ENCODE data around the gene TECPR2. TPM values are rescaled to one million over a fixed set of nuclear protein-coding genes. Genes with fewer than 3 reads are reported as not detected.
"Not testable (repeated sequence)": the region's sequence is repeated elsewhere in the genome, so short reads cannot be mapped to it uniquely, and the experiment has no call there.

TECPR2 gene
- total RNA-seq, 4 donors from 2014 or later = 14.1 to 43.1 (median 23.8) TPM

- Histone ChIP-seq H3K4me3 (no peak overlapping the region), H3K4me1 (peaks cover 0 to 6% of the 10 kb centered on the region in 2 donors), H3K36me3 (no peaks in the 10 kb centered on the region), H3K27me3 (peaks cover 0 to 6% of the 10 kb centered on the region in 2 donors), H3K27ac (no peak overlapping the region), H3K9me3 (no peaks in the 10 kb centered on the region)
- TF ChIP-seq POLR2A (IDR thresholded peaks at IDR 0.05) (no peak), CTCF (IDR thresholded peaks at IDR 0.05) (no peak)
- intact Hi-C loops (cut with DNase I; ENCODE audit: low total_unique reads) = no loop called here
- DNase-seq = no peak
Observed at GRCh38 chr14:102545461-102546265, 182.9 kb downstream of the TECPR2 start.

GRCh38 chr14:102548616-102549240 lies 186.0 kb downstream of the TECPR2 start:
- Histone ChIP-seq H3K4me1 (peaks cover 0 to 6% of the 10 kb centered on the region in 2 donors), H3K36me3 (no peaks in the 10 kb centered on the region), H3K27ac (no peak overlapping the region), H3K27me3 (peaks cover 0 to 6% of the 10 kb centered on the region in 2 donors), H3K4me3 (no peak overlapping the region), H3K9me3 (no peaks in the 10 kb centered on the region)
- DNase-seq = no peak
- intact Hi-C loops (cut with DNase I; ENCODE audit: low total_unique reads) = no loop called here
- TF ChIP-seq CTCF (IDR thresholded peaks at IDR 0.05) (no peak), POLR2A (IDR thresholded peaks at IDR 0.05) (no peak)

- H3K36me3 ChIP-seq; H3K27ac ChIP-seq; H3K9me3 ChIP-seq; H3K4me3 ChIP-seq; DNase-seq; intact Hi-C loops (cut with DNase I; ENCODE audit: low total_unique reads); H3K27me3 ChIP-seq; H3K4me1 ChIP-seq: not testable (repeated sequence)
Observed at GRCh38 chr14:102550927-102551401, 188.2 kb downstream of the TECPR2 start.

Small RNAs within 50 kb of the gene (microRNA-seq; reads per million reads assigned to microRNA genes)
- not detected for gene MIR4309 (ENCODE audit: borderline microRNAs expressed, borderline replicate concordance)

Small RNAs within 50 kb of the gene (small RNA-seq; reads per million reads assigned to genes)
- not detected for gene MIR4309

Other genes starting within 250 kb of the TECPR2 start
- gene WDR20, start 223.0 kb upstream of the TECPR2 start, total RNA-seq = 10 to 100 TPM; 45.9 to 81.8 (median 53.7) TPM
- gene MOK, start 57.8 kb upstream of the TECPR2 start, total RNA-seq = 10 to 100 TPM in 2 of 4 donors, 1 to 10 TPM in 2; 1.0 to 23.0 (median 11.9) TPM
- gene ZNF839, start 43.2 kb upstream of the TECPR2 start, total RNA-seq = 10 to 100 TPM in 2 of 4 donors, 1 to 10 TPM in 1, under 1 TPM in 1; 0.29 to 12.8 (median 6.4) TPM
- gene CINP, start 51 bp upstream of the TECPR2 start, total RNA-seq = 10 to 100 TPM in 2 of 4 donors, 1 to 10 TPM in 2; 1.5 to 38.2 (median 16.3) TPM
- 10 to 100 TPM in 1 of 4 donors, 1 to 10 TPM in 3; 1.8 to 16.5 (median 7.5) TPM for gene ANKRD9, start 146.8 kb downstream of the TECPR2 start, total RNA-seq
- 10 to 100 TPM in 2 of 4 donors, 1 to 10 TPM in 2; 3.3 to 40.0 (median 19.7) TPM for gene RCOR1, start 229.7 kb downstream of the TECPR2 start, total RNA-seq